DOHH2 (cell line): ENCODE measurements around the gene APC.

Source experiments
- CTCF ChIP-seq: fragments of 200-600 bp; sonication (generic); IDR thresholded peaks from one replicate; pipeline ENCODE4 v1.5.1; 2014; ENCODE audit warnings: antibody characterized with exemption, mild to moderate bottlenecking, low read depth, low read length; ENCODE audit not compliant: poor library complexity, severe bottlenecking
- EZH2phosphoT487 ChIP-seq: fragments of 200-600 bp; sonication (generic); IDR thresholded peaks from 2 replicates; pipeline ENCODE4 v1.6.1; 2017; ENCODE audit warnings: borderline replicate concordance, mild to moderate bottlenecking, antibody characterized with exemption, low read length, moderate library complexity, mixed read lengths

DNA sequence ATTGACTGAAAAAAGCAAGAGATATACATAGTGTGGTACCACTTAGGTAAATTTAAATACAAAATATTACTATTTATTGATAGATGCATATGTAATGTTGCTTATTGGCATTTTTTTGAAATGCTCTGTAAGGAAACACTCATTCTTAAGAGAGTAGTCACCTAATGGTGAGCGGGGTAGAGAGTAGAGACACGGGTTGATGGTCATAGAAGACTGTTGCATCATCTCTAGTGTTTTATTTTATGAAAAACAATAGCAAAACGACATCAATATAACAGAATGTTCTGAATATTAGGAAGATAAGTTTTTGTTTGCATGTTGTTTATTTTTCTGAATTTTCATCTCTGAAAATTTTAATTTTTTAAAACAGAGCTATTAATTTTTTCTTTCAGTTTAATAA, 127.4 kb downstream of the APC start:
- TF ChIP-seq CTCF (no peak), EZH2phosphoT487 (no peak)
